HepG2 (cell line): Measurements from ENCODE around the gene NEDD8. TPM values are rescaled to one million over a fixed set of nuclear protein-coding genes. Genes with fewer than 3 reads are reported as not detected.
A peak's percentile ranks its signal among the peaks of the same experiment; 100 is the strongest.

Experiments used
- CHCHD3 ChIP-seq: sonication (generic); formaldehyde crosslinking; IDR thresholded peaks from 2 replicates; pipeline ENCODE4 v1.8.0; 2022; ENCODE audit warnings: mild to moderate bottlenecking, missing genetic modification reagents, moderate library complexity
- CTCF ChIP-seq: sonication (generic); formaldehyde crosslinking; IDR thresholded peaks from 2 replicates; pipeline ENCODE4 v1.5.0; 2020; ENCODE audit warnings: mild to moderate bottlenecking, missing genetic modification reagents, moderate library complexity
- EED ChIP-seq: sonication (generic); formaldehyde crosslinking; IDR thresholded peaks from 2 replicates; pipeline ENCODE4 v1.5.0; 2020; ENCODE audit warnings: mild to moderate bottlenecking, missing genetic modification reagents
- GABPA ChIP-seq, 2 experiments: IDR thresholded peaks; 2 replicates each; pipeline ENCODE4 v1.6.1; 2011 to 2016; ENCODE audit warnings: low read depth in 2 of 2, low read length in 1 of 2, missing biosample characterization in 1 of 2, missing genetic modification characterization in 1 of 2
- GATAD2A ChIP-seq: IDR thresholded peaks from 2 replicates; pipeline ENCODE4 v1.6.1; 2016
- HDAC6 ChIP-seq: fragments of 200-600 bp; sonication (generic); IDR thresholded peaks from 2 replicates; pipeline ENCODE4 v1.7.0; 2017; ENCODE audit warnings: mild to moderate bottlenecking, antibody characterized with exemption, low read length, low read depth
- KMT2B ChIP-seq: IDR thresholded peaks from 2 replicates; pipeline ENCODE4 v1.6.1; 2016; ENCODE audit warnings: missing genetic modification reagents, missing compliant biosample characterization
- RERE ChIP-seq: IDR thresholded peaks from 2 replicates; pipeline ENCODE4 v1.6.1; 2016; ENCODE audit warnings: low read depth, missing genetic modification reagents, missing compliant biosample characterization
- SCMH1 ChIP-seq: sonication (generic); formaldehyde crosslinking; IDR thresholded peaks from 2 replicates; pipeline ENCODE4 v1.9.0; 2021; ENCODE audit warnings: missing genetic modification reagents, mild to moderate bottlenecking, borderline replicate concordance
- TCF7 ChIP-seq: sonication (generic); IDR thresholded peaks from 2 replicates; pipeline ENCODE4 v1.6.1; 2016; ENCODE audit warnings: antibody characterized with exemption, low read depth
- TEF ChIP-seq: sonication (generic); formaldehyde crosslinking; IDR thresholded peaks from 2 replicates; pipeline ENCODE4 v1.5.0; 2020; ENCODE audit warnings: missing genetic modification reagents
- ZBTB2 ChIP-seq: sonication (generic); formaldehyde crosslinking; IDR thresholded peaks from 2 replicates; pipeline ENCODE4 v1.8.0; 2022; ENCODE audit warnings: low read depth, missing genetic modification reagents
- ZNF138 ChIP-seq: sonication (generic); formaldehyde crosslinking; IDR thresholded peaks from 2 replicates; pipeline ENCODE4 v1.5.0; 2020; ENCODE audit warnings: mild to moderate bottlenecking, low read depth, missing genetic modification reagents
- ZNF3 ChIP-seq: IDR thresholded peaks from 2 replicates; pipeline ENCODE4 v1.7.0; 2017; ENCODE audit warnings: inconsistent platforms
- ZNF329 ChIP-seq: sonication (generic); formaldehyde crosslinking; IDR thresholded peaks from 2 replicates; pipeline ENCODE4 v1.9.0; 2021; ENCODE audit warnings: low read depth, mild to moderate bottlenecking, missing genetic modification reagents
- ZNF337 ChIP-seq: sonication (generic); formaldehyde crosslinking; IDR thresholded peaks from 2 replicates; pipeline ENCODE4 v1.5.1; 2020; ENCODE audit warnings: missing genetic modification reagents, low read depth, mild to moderate bottlenecking, borderline replicate concordance
- ZNF674 ChIP-seq: sonication (generic); formaldehyde crosslinking; IDR thresholded peaks from 2 replicates; pipeline ENCODE4 v1.5.0; 2020; ENCODE audit warnings: low read depth, mild to moderate bottlenecking, missing genetic modification reagents
- ZNF747 ChIP-seq: sonication (generic); formaldehyde crosslinking; IDR thresholded peaks from 2 replicates; pipeline ENCODE4 v1.8.1; 2023; ENCODE audit warnings: missing genetic modification reagents, mild to moderate bottlenecking, borderline replicate concordance
- polyA plus RNA-seq, 8 experiments: library from polyadenylated mRNA; depleted of rRNA in 3 of 8; stranded (reverse) in 7 of 8; unstranded in 1 of 8; fragments of >200 nt; fragmentation: Illumina TruSeq in 4 of 8; extraction: Trizol in 4 of 8; gene quantifications; 2 replicates each; pipeline versions ENCODE4 v1.2.1 to v1.2.3, GENCODE V29; 2011 to 2016; ENCODE audit warnings: low read depth in 4 of 8, missing spikeins in 1 of 8, mixed read lengths in 1 of 8; ENCODE audit not compliant: insufficient read depth in 1 of 8
- total RNA-seq, 5 experiments: library from RNA; depleted of rRNA; stranded (reverse); fragments of >200 nt; fragmentation: Illumina TruSeq; extraction: Trizol; gene quantifications; 2 replicates each; pipeline ENCODE4 v1.2.3, GENCODE V29; 2016; ENCODE audit warnings: low read depth in 1 of 5

NEDD8 gene
- total and polyA plus RNA-seq, 2 of the 13 experiments (the other 11 are each of a cell fraction or from before 2014, with no cell fraction given) = 535 to 713 TPM

- TF ChIP-seq CTCF (CRISPR knock-in tag) (no peak), GABPA (IDR thresholded peaks at IDR 0.05; ENCODE audit: low read depth, low read length) (no peak), GABPA (CRISPR knock-in tag; IDR thresholded peaks at IDR 0.05; ENCODE audit: low read depth) (peak; percentile 30; the same call in 1 of the 2 replicates), ZNF138 (CRISPR knock-in tag) (0 out of 2 replicates have a peak, but pooled peaks have one; percentile 61), ZNF3 (no peak), ZBTB2 (no peak), KMT2B (CRISPR knock-in tag) (no peak), RERE (CRISPR knock-in tag) (peak; percentile 65; the same call in 1 of the 2 replicates), ZNF674 (CRISPR knock-in tag) (no peak), TEF (CRISPR knock-in tag) (no peak), TCF7 (peak; percentile 41; the same call in 1 of the 2 replicates), HDAC6 (no peak), GATAD2A (CRISPR knock-in tag) (peak; percentile 91), ZNF329 (CRISPR knock-in tag) (peak; percentile 49; the same call in 1 of the 2 replicates), CHCHD3 (CRISPR knock-in tag) (no peak), SCMH1 (CRISPR knock-in tag) (no peak), ZNF747 (CRISPR knock-in tag) (no peak), ZNF337 (CRISPR knock-in tag) (no peak), EED (CRISPR knock-in tag) (no peak; the same call in 1 of the 2 replicates)
Measured at GRCh38 chr14:24252289-24253124, 20.3 kb upstream of the NEDD8 start (continued).
